ENCODE measurements around the gene RALGAPA2.
"Not testable (repeated sequence)": the region's sequence is repeated elsewhere in the genome, so short reads cannot be mapped to it uniquely, and the experiment has no call there.

Gene RALGAPA2

GRCh38 chr20:20567712-20568111 lies 144.7 kb downstream of the RALGAPA2 start:
- no peak for DNase-seq

DNA sequence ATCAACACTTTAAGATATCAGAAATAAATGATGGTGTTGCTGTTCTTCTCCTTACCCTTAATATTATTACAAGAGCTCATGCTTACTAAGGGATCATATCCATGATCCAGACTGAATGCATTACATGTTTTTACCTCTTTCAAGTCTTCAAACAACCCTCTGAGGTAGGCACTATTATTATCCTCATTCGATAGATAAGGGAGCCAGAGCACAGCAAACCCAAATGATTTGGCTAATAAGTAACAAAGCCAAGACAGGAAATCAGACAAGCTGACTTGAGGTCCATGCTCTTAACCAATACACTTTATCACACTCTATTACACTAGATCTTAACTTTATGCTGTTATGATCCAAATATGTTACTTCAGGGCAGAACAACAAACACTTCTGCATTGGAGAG lies 145.9 kb downstream of the RALGAPA2 start:
- no peak for DNase-seq

- DNase-seq = no peak
Measured at GRCh38 chr20:20564279-20564678, 148.2 kb downstream of the RALGAPA2 start.

DNA sequence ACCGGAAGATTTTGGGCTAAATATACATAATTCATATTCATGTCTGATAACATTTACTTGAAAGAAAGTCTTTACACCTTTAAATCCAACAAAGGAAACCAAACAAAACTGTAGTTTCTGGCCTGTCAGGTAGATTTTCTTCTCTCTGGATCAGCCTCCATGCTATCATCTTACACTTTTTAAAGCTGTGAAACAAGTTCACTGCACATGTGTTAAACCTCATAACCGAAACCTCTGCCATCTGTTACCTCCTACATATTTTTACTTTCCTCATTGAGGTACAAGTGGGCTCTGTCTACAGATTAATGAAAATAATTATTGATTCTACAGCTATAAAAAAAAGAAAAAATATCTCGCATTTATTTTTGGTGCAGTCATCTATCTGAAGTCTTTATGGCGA lies 149.9 kb downstream of the RALGAPA2 start:
- no peak for DNase-seq

- DNase-seq = no peak
Measured at GRCh38 chr20:20561841-20562240, 150.6 kb downstream of the RALGAPA2 start.

DNA sequence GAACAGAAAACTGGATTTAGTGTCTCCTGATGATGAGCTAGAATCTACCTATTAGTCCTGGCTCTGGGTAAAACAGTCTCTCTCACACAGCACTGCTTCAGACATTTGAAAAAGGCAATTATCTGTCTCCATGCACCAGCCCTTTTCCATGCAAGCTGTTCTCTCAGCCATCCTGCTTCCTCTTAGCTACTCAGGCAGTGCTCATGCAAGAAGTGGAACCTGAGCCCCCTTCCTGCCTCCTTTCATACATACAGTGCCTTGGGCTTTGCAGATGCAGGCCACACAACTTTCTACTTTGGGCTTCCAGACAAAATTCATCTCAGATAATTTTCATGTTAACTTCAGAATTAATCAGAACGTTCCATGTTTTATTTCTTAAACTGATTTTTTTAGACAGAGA lies 151.3 kb downstream of the RALGAPA2 start:
- no peak for DNase-seq

- DNase-seq = no peak
Measured at GRCh38 chr20:20557406-20557805, 155.0 kb downstream of the RALGAPA2 start.

DNA sequence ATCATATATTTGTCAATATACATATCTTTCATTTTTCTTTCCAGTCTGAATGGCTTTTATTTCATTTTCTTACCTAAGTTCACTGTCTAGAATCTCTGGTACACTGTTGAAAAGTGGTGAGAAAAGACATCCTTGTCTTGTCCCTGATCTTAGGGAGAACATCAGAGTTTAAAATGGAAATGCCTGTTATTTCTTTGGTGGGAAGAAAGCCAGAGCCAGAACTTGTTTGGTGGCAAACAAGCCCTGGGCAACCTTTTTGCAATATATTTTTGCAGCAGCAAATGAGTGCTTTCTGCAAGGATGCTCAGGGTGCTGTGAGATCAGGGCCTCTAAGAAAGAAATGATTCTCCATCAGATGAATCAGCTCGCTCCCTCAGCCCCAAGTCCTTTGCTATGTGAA lies 156.6 kb downstream of the RALGAPA2 start:
- DNase-seq = no peak

DNA sequence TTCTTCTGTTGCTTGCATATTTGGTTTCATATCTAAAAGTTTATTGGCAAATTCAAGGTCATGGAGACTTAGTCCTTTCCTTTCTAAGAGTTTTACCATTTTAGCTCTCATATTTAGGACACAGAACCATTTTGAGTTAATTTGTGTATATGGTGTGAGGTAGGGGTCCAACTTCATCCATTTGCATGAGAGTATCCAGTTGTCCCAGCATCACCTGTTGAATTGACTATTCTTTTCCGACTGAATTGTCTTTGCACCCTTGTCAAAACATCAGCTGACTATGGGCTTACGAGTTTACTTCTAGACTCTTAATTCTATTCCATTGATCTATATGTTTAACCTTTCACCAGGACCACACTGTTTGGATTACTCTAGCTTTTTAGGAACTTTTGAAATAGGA lies 157.5 kb downstream of the RALGAPA2 start:
- DNase-seq = no peak

GRCh38 chr20:20553541-20553940 lies 158.9 kb downstream of the RALGAPA2 start:
- no peak for DNase-seq

- DNase-seq = no peak
Measured at GRCh38 chr20:20552076-20552475, 160.4 kb downstream of the RALGAPA2 start.

DNA sequence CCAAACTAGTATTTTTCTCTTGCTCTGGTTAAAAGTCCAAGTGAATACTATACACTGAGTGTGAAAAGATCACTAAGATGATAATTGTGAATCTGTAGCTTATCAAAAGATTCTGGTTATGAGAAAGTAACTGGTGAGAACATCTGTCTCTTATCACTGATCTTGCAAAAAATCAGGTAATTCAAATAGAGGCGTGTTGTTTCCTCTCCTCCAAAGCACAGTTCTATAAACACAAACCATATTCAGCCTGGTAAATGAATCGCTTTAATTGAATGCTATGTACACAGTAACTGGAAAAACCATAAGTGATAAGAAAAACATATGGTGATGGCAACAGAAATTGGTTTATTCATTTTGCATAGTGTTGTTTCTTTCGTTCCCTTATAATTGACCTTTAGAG lies 161.0 kb downstream of the RALGAPA2 start:
- no peak for DNase-seq

- DNase-seq = peak; percentile 50
Measured at GRCh38 chr20:20549704-20550103, 162.7 kb downstream of the RALGAPA2 start.

- DNase-seq = no peak
Measured at GRCh38 chr20:20549267-20549612, 163.2 kb downstream of the RALGAPA2 start.

- no peak for DNase-seq
Measured at GRCh38 chr20:20548527-20549266, 163.7 kb downstream of the RALGAPA2 start.

DNA sequence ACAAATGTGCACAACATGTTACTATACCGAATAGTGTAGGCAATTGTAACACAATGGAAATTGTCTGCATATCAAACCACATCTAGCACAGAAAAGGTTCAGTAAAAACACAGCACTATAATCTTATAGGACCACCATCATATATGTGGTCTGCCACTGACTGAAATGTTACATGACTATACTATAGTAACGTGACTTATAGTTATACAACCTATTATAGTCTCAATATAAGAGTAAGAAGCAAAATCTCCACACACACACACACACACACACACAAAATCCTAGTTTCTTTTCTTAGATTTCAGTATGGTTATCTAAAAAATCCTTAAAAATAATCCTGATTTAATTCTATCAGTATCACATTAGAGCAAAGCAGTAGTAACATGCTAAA lies 164.6 kb downstream of the RALGAPA2 start:
- DNase-seq = no peak

DNA sequence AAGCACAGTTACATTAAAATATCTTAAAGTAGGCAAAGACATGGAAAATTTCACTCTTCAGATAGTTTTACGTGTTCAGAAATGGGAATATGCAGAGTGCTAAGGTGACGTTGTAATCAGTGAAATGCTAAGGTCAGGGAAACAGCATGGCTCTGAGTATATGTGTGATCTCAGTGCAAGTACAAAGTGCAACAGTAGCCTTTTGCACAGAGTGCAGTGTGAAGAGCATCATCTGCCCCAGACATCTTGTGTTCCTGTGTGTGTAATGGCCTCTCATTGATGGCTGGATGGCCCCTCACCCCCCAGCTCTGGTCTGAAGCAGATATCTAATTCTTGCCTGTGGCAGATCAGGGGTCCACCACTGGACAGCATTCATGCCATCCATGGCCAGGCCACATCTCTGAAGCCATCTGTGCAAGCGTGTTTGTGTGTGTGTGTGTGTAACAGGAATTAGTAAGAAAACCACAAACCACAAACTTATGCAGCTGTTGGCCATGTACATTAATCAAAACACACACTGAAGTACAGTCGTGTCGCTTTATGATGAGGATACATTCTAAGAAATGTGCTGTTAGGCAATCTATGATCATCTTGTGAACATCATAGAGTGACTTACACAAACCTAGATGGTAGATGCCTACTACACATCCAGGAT lies 165.1 kb downstream of the RALGAPA2 start:
- peak; percentile 69 for DNase-seq

DNA sequence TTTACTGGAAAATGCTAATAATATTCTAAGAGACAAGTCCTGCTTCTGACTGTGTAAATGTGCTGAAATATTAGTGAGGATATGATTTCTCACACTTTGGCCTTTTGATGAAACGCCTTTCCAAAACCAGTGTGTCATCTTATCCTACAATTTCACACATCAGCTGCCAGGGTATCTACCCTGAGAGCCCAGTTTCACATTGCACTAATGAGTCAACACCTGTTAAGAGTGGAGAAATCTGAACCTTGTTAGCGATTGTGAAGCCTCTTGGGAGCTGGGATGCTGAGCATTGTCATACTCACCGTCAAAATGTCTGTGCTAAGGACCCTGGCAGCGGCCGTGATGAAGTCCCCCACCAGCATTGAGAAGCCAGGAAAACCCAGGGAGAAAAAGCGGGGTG lies 166.0 kb downstream of the RALGAPA2 start:
- no peak for DNase-seq

GRCh38 chr20:20543348-20543747 lies 169.1 kb downstream of the RALGAPA2 start:
- not testable (repeated sequence) for DNase-seq

DNA sequence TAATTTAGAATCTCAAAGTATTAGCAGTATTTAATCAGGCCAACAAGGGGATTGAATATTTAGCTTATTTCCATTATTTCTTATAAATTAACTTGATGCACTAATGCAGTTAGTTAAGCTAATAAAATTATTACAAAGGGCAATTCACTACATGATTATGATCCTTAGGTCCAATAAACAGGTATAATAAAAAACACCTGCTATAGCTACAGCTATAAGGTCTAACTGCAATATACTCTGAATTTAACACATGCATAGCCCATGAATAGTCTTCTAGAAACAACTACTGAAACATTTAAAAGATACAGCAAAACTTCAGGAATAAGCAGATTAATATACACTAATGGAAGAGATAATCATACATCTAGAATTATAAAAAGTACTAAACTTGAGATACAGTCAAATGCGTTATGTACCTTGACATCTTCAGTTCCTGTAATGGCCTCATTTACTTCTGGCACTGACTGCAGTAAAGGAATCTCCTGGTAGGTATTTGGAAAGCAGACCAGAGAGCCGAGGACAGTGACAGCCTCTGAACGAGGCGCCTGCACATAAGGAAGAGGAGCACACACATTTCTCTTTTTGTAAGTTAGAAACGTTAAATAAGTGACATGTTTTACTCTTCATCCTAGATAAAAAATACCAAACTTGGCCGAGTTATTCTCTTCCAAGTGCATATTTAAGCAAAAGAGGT lies 176.1 kb downstream of the RALGAPA2 start:
- no peak for DNase-seq

- DNase-seq = no peak
Measured at GRCh38 chr20:20535051-20535450, 177.4 kb downstream of the RALGAPA2 start.

GRCh38 chr20:20531283-20531682 lies 181.2 kb downstream of the RALGAPA2 start:
- DNase-seq = no peak

GRCh38 chr20:20530428-20531151 lies 181.9 kb downstream of the RALGAPA2 start:
- DNase-seq = no peak

- no peak for DNase-seq
Measured at GRCh38 chr20:20529597-20529996, 182.8 kb downstream of the RALGAPA2 start.
